HG03442 (cell line): ENCODE data around the gene CACHD1.
"Not testable (repeated sequence)": the region's sequence is repeated elsewhere in the genome, so short reads cannot be mapped to it uniquely, and the experiment has no call there.

Source experiments
- ATAC-seq: cut with Tn5 transposase; IDR thresholded peaks from one replicate; pipeline ENCODE4 v1.9.1; 2021; ENCODE audit warnings: mild to moderate bottlenecking, moderate library complexity; ENCODE audit not compliant: unreplicated experiment

Gene CACHD1

DNA sequence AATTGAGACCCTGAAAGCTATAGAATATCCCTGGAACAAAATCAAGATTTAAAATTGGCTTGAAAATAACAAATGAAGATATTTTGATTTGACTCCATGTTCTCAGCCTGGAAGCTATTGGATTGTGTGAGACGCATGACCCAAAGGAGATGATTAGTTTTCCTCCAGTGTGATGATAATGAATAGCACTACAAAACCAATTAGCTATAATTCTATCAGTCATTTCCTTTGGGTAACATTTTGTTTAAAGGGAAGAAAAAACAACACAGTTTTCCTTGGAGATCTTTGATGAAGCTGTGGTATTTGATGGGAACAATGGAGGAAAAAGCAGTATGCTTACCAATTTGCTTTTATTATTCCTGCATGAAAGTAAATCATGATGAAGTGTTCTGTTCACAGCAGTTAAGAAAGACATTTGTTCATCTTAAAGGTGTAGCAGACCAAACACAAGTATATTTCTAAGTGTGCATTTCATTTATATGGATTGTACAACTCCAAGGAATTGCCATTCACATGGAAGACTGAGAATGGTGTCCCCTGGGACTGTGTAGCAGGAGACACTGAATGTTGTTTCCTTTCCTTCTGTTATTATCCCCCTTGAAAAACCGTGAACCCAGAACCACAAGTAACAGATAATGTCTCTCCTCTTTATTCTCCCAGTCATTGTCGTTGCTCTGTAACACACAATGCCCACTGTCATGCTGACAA lies 111.4 kb downstream of the CACHD1 start:
- no peak for ATAC-seq

DNA sequence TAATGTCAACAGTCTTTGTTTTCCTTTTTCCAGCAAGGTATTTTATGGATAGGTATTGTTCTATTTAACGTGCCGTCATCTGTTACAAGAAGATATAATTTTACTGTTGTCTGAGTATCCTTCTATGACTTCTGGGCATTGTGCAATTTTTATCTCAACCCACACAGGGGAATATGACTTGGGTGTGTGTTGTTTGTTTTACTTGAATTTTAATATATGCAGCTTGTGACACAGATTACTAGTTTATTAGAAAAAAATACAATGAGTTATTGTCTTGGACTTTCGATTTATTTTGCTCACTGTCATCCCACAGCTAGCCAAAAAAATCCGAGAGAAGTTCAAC lies 111.9 kb downstream of the CACHD1 start:
- no peak for ATAC-seq

DNA sequence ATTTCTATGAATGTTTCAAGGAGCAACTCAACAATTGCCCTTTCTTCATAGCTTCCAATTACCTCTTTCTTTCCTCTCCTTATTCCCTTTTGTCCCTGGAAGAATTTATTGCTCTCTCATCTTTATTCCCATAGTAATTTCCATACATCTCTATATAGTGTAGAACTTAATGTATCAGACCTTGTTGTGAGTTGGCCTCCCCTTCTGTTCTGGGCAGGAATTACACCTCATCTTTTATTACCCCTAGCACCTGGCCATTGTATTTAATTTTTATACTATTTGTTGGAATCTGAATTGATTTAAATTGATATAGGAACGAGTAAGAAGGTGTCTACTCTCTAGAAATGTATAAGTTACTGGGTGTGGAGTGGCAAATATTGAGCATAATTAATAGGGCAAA lies 114.5 kb downstream of the CACHD1 start:
- no peak for ATAC-seq

DNA sequence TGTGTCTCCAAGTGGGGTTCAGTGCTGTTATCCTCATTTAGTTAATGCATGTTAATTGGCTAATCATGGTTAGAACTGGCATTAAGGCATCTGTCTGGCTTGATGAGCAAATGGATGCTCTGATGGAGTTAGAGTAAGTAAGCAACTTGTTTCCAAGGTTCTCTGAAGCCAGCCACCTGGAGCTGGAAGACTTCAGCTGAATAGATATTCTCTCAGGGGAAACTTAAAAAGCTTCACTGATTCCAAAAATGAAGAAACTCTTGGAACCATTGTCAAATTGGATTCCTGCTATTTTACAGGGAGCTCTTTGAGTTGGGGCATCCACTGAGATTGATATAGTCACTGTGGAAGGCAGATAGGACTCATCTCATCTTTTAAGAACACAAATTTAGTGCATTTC lies 118.9 kb downstream of the CACHD1 start:
- ATAC-seq: no peak

DNA sequence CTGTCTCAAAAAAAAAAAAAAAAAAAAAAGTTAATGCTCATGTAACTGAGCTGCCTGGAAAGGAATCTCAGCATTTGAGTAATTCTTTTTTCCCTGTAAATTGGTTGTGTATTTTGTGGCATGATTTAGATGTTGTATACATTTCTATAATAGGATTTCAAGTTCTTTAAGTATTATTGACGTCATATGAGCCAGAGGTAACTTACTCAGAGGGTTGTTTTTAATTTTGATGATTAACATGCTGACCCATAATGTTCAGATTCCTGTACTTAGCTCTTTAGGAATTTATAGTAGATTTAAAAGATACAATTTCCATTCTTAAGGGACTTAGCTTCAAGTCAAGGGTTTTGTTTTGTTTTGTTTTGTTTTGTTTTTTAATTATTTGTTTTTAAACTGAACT lies 120.4 kb downstream of the CACHD1 start:
- no peak for ATAC-seq

DNA sequence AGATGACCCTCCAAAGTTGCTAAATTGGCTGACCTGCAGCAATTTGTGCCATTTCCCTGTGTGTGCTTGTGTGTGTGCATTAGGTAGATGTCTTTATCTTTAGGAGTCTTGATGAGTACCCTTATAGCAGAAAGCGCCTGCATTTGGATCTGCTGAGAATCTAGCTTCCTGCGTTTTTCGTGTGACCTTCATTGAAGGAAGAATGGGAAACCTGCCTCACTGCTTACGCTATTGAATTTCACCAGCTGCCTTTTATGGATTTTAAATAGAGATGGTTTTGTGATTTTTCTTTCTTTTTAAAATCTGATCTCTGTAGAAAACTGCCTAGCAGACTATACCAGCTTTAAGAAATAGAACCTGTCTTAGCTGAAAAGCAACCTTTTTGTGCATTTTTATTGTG lies 124.5 kb downstream of the CACHD1 start:
- ATAC-seq: no peak

DNA sequence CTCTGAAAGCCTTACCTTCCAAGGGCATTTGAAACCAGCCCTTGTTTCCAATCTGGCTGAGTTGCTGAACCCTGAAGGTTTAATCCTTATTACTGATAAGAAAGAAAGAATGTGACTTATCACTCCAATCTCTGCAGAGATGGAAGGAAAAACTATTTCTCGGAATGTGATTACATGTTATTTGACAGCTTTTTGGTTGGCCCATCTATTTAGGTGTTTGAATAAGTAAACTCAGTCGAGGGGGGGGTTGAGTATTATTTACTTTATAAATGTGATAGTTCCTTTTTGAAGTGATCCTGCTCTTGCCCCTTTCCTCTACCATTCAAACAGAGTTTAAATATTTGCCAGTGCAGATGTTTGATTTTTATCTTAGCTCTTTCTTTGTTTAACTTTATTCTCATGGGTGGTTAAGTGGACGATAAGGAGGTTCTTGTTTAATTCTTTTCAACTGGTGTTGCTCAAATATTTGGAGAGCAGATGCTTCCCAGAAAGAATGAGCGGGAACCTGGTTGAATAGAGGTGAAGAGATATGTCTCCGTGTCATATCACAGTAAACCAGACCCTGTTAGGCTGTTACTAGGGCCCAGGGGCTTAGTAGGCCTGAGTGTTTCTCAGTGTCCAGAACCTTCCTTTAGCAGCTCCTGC lies 126.1 kb downstream of the CACHD1 start:
- ATAC-seq: no peak

DNA sequence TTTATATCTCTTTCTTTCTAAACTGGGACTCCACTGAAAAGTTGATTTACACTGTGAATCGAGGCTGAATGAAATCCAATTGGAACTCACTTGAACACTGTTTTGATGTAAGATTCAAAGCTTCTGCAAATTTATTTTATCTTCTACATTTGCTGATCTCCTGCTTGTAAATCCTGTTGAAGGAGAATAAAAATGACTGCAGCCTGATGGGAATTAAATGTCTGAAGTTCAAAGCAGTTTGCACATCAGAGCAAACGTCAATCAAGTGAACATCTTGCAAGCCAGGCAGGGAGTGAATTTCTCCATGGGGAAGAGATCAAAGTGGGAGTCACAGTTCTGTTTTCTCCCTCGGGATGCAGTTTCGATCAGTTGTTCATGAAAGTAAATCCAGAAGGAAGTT lies 127.2 kb downstream of the CACHD1 start:
- no peak for ATAC-seq

DNA sequence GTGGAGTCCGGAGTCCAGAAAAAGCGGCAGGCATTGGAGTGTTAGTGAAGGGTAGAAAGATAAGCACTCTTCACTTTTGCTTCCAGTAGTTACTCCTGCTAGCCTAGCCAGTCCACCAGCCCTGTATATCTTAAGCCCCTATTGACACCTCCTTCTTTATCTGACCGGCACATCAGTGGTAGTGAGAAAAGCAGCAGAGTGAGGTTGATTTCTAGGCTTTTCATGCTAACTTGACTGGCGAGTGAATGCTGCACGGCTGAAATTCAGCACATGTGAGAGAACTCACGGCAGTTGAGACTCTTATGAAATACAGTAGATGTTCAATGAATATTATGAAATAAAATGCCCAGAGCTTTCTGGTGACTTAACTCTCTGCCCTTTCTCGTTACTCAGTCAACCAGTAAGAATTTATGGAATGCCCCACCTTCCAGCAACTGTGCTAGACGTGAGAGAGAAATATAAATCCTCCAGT lies 128.2 kb downstream of the CACHD1 start:
- no peak for ATAC-seq

DNA sequence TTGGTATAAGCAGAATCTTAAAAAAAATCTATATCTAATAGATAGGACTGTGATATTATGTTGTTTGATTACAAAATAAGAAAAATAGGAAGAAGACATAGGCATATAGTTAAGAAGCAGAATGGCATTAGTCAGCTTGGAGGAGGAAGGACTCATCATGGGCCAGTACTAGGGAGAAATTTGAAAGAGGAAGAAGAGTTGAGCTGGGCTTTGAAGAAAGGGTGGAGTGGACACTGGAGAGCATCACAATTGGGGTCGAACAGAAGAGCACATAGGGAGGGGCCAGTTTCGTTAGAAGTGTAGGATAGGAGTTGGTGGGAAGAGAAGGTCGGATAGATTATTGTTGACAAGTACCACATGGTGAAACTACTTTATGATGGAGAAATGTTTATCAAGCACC lies 129.3 kb downstream of the CACHD1 start:
- ATAC-seq: no peak

DNA sequence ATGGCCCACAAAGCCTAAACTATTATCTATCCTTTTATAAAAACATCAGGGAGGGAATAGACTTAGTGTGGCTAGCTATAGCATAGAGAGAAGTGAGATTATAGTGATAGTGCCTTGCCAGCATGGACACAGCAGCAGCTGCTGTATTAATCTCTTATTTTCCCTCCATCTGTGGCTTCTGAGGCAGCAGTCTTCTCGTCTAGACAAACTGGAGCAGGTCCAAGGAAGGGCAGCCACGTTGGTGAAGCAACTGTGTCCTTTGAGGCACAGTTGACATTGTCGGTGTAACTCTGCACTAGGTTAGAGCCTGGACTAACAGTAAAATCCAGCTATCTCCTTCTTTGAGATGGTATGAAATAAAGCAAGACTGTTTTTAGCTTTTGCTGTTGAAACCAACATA lies 131.3 kb downstream of the CACHD1 start:
- ATAC-seq: no peak

DNA sequence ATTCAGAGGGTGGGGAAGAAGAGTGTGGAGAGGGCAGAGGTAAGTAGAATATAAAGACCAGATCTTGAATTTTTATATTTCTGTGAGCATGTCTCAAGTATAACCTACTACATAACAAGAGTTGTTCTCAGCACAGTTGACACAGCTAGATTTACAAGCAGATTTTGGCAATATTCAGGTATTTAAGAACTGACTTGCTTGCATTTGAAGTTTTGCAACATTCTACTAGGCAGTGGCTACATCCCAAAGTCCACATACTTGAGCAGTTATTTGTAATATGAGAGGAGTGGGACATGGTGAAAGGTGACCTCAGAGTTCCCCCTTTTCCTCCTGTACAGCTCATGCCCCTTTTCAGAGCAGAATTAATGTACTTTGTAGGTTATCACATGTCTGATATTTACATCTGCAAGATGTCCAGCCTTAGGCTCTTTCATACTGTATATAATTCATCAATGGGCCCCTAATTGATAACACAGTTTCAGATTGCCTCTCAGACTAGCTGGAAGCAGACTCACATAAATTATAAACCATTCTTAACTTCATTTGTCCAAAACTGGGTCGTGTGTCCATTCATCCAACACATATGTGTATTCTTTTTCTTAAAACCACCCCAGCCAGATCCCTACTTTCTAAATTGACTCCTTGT lies 138.2 kb downstream of the CACHD1 start:
- ATAC-seq: no peak

DNA sequence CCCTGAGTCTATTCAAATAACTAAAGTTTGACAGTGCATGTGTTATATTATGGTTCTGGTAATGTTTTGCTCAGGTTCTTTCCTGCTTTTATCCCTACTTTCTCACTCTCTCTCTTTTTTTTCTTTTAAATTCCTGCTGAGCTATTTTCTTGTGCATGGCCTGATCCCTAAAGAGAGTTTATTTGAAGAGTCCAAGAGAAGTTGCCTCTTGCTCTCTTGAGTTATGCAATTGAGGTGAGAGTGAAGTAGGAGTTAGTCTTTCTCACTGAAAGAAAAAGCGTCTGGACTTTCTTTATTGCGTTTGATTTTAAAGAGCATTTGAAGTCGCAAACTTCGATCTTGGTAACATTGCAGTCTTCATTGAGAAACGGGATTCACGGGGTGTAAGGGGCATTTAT lies 138.7 kb downstream of the CACHD1 start:
- ATAC-seq: no peak

DNA sequence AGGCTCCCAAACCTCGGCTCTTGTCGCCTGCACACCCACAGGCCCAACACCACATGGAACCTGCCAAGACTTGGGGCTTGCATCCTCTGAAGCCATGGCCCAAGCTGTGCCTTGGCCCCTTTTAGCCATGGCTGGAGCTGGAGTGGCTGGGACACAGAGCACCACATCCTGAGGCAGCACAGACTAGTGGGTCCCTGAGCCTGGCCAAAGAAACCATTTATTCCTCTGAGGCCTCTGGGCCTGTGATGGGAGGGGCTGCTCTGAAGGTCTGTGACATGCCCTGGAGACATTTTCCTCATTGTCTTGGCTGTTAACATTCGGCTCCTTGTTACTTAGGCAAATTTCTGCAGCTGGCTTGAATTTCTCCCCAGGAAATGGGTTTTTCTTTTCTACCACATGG lies 141.0 kb downstream of the CACHD1 start:
- not testable (repeated sequence) for ATAC-seq

DNA sequence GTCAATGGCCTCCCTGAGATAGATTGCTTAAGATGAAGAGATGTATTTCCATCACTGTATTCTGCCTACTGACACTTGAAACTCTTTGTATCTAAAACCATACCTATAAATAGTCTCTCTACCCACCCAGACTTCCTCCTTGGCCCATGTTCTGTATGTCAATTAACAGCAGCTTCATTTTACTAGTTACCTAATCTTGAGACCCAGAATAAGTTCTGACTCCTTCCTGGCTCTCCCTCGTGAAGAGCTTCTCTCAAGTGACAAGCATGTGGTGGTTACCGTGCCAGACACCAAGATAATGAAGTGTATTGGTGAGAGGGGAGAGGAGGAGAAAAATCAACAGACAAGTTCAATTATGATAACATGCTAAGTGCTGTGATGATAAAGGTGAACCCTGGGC lies 146.1 kb downstream of the CACHD1 start:
- no peak for ATAC-seq

DNA sequence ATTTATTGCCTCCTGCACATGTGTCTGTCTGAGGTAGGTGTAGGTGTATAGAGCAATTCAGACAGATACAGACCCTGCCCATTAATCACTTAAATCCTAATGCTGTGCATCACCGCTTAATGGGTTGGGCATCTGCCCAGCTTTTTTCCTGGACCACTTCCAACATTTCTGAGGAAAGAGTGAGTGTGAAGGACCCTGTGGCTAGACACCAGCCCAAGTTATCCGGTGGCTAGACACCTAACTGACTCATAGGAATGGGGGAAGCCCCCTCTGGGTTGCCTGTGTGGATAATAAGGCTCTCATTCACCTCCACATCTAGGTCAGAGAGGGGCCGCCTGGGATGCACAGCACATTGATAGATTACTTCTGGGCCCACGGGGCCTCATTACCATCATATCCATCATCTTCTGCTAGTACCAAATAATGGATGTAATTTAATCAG lies 153.8 kb downstream of the CACHD1 start:
- no peak for ATAC-seq

DNA sequence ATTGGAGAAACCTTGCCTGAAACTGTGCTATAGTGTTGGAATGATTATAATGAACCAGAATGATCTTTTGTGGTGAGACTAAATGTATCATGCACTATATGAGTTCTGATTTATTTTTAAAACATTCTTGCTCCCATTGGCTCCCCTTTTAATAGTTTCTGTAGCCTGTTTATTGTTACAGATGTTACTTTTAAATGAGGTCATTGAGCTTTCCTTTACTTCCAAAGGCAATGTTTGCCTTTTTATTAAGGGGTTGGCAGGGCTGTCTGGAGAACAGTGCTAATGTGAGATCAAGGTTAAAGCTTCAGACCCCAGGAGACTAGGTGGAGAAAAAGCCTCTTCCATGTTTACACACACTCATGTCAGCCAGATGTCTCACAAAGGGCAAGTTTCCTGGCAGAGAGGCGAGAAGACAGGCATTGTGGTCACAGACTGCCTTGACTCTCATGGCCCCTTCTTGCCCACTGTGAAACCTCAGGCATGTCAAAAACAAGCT lies 154.3 kb downstream of the CACHD1 start:
- ATAC-seq: no peak

DNA sequence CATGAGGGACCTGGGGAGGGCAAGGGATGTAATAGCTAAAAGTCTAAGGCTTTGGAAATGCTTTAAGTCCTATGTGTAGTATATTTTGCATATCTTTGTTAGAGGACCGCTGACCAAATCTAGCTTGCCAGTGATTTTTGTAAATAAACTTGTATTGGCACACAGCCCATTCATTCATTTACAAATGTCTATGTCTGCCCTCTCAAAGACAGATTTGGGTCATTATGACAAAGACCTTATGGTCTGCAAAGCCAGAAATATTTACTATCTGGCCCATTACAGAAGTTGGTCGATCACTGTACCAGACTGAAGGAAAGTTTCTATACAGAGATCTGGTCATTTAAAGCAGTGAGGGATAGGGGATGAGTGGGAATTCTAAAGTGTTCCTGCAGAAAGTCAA lies 154.9 kb downstream of the CACHD1 start:
- no peak for ATAC-seq

DNA sequence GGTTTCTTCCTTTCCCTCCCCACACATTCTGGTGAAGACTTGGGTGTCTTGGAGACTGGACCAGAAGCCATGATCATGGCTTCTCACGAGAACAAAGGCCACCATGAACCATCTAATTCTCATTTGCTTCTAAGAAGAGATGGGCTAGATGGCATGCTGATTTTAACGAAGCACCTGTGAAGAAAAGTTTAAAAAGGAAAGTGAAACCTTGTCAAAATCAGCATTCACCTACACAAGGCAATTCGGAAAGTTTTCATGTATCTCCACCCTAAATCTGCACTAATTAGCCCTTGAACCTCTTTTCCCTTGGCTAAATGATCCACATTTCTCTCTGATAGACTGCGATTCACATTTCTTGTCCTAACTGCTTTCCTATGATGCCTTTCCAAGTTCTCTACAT lies 160.7 kb downstream of the CACHD1 start:
- ATAC-seq: no peak

DNA sequence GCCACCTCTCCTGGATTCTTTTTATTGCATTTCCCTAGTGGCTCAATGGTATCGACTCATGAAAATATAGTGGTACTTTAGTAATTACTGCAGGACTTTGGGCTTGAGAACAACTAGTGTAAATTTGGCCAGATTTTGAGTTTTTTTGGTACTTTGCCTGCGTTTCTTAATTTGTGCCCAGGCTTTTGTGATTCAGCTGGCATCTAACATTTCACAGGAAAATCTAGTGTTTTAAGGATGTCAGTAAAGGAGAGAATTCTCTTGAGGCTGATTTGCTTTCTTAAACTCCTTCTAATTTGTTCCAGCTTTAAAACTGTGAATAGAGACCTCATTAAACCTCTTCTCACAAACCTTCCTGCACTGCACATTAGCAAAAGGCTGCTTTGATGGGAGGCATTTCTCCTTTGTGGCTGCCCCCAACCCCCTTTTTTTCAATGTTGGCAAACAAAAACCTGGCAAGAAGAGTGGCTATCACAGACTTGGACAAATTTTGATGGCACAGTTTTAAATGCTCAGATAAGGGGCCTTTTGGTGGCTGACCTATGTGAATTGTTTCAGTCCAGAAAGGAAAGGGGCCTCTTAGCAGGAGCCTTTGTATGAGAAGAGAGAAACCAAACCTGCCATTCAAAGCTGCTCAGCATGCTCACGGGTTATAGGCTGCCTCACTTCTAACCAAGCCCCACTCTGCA lies 161.6 kb downstream of the CACHD1 start:
- ATAC-seq: no peak

DNA sequence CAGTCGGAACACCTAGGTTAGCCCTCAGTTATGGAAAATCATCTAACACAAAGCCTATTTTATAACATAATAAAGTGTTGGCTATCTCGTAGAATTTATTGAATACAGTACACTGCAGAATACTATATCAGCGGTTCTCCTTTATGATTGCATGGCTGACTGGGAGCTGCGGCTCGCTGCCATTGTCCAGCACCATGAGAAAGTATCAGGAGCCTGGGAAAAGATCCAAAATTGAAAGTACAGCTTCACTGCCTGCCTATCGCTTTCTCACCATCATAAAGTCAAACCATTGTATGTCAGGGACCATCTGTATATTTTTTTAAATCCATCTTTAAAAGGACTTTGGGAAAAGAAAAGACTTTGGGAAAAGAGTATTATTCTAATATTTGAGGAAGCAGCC lies 163.0 kb downstream of the CACHD1 start:
- ATAC-seq: no peak

DNA sequence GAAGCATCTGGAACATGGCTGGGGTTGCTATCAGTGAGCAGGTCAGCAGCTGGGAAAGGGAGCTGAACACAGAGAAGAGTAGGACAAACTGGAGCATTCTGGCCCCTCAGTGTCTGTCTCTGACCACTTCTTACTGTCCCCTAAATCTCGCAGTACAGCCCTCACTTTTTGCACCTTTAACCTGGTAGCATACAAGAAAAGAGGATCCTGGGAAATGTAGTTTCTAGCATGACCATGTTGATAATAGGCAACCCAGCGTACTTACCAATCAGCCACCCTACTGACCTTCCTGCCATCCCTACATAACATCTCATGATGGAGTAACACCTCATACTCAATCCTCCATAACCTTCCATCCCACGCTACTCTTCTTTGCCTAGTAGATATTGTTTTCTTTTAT lies 175.8 kb downstream of the CACHD1 start:
- ATAC-seq: no peak
